Nephron progenitor cell (in vitro differentiated cells): Measurements from ENCODE around the gene SLC37A2.
A peak's percentile ranks its signal among the peaks of the same experiment; 100 is the strongest.

ENCODE experiments used
- DNase-seq: peaks from one replicate; pipeline ENCODE4 v3.0.0; 2021
- H3K27ac Mint-ChIP-seq: 2 replicates; pipeline ENCODE4 v1.8.0; 2021; ENCODE audit warnings: mild to moderate bottlenecking, moderate library complexity, mixed read lengths
- H3K27me3 Mint-ChIP-seq: 2 replicates; pipeline ENCODE4 v1.8.0; 2021; ENCODE audit warnings: mild to moderate bottlenecking, low read depth, mixed read lengths; ENCODE audit not compliant: poor library complexity
- H3K36me3 Mint-ChIP-seq: 2 replicates; pipeline ENCODE4 v1.8.0; 2021; ENCODE audit warnings: low read depth, mixed read lengths
- H3K4me1 Mint-ChIP-seq: 2 replicates; pipeline ENCODE4 v1.8.0; 2021; ENCODE audit warnings: mixed read lengths
- H3K4me3 Mint-ChIP-seq: 2 replicates; pipeline ENCODE4 v1.8.0; 2021; ENCODE audit warnings: mild to moderate bottlenecking, moderate library complexity, mixed read lengths
- H3K9me3 Mint-ChIP-seq: 2 replicates; pipeline ENCODE4 v1.8.0; 2021; ENCODE audit warnings: mild to moderate bottlenecking, moderate library complexity, mixed read lengths
- TF ChIP-seq, protein P1 (sequence below): fragments of 200-600 bp; sonication (generic); IDR thresholded peaks from 2 replicates; pipeline ENCODE4 v1.5.0; 2021; ENCODE audit warnings: antibody characterized with exemption

Gene SLC37A2

GRCh38 chr11:125056931-125057692 is 6.0 kb upstream of the SLC37A2 start:
- TF ChIP-seq, protein P1, sequence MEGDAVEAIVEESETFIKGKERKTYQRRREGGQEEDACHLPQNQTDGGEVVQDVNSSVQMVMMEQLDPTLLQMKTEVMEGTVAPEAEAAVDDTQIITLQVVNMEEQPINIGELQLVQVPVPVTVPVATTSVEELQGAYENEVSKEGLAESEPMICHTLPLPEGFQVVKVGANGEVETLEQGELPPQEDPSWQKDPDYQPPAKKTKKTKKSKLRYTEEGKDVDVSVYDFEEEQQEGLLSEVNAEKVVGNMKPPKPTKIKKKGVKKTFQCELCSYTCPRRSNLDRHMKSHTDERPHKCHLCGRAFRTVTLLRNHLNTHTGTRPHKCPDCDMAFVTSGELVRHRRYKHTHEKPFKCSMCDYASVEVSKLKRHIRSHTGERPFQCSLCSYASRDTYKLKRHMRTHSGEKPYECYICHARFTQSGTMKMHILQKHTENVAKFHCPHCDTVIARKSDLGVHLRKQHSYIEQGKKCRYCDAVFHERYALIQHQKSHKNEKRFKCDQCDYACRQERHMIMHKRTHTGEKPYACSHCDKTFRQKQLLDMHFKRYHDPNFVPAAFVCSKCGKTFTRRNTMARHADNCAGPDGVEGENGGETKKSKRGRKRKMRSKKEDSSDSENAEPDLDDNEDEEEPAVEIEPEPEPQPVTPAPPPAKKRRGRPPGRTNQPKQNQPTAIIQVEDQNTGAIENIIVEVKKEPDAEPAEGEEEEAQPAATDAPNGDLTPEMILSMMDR = no peak
- no peak for DNase-seq
- no peak overlapping the region for H3K4me3 Mint-ChIP-seq
- no peaks in the 10 kb centered on the region for H3K9me3 Mint-ChIP-seq
- no peak overlapping the region for H3K27ac Mint-ChIP-seq
- H3K4me1 Mint-ChIP-seq = no peaks in the 10 kb centered on the region
- no peaks in the 10 kb centered on the region for H3K36me3 Mint-ChIP-seq
- peaks cover 46% of the 10 kb centered on the region for H3K27me3 Mint-ChIP-seq

DNA sequence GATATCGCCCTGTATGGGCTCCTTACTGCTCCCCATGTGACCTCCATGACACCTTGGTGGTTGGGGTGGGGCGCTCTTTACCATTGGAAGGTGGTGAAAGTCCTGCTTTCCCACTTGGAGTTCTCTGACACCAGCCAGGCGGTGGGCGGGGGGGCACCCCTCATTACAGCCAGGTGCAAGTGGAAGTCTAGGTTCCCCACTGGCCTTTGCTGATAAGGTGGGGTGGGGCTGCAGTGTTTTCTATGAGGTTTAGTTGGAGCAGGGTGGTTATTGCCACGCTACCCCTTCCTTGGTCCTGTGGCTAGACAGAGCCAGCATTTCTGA is 5.5 kb upstream of the SLC37A2 start:
- H3K27ac Mint-ChIP-seq = no peak overlapping the region
- TF ChIP-seq, protein P1 = no peak

GRCh38 chr11:125061281-125061680 is 1.8 kb upstream of the SLC37A2 start:
- no peaks in the 10 kb centered on the region for H3K9me3 Mint-ChIP-seq
- peaks cover 75% of the 10 kb centered on the region for H3K27me3 Mint-ChIP-seq
- no peaks in the 10 kb centered on the region for H3K36me3 Mint-ChIP-seq
- DNase-seq = no peak
- H3K4me1 Mint-ChIP-seq = peaks cover 5% of the 10 kb centered on the region
- TF ChIP-seq, protein P1 = no peak
- H3K4me3 Mint-ChIP-seq = no peak overlapping the region
- no peak overlapping the region for H3K27ac Mint-ChIP-seq

More for the DNA sequence above, 5.5 kb upstream of the SLC37A2 start:
- Mint-ChIP-seq H3K9me3 (no peaks in the 10 kb centered on the region), H3K27me3 (peaks cover 52% of the 10 kb centered on the region), H3K36me3 (no peaks in the 10 kb centered on the region), H3K4me1 (no peaks in the 10 kb centered on the region), H3K4me3 (no peak overlapping the region)
- DNase-seq = no peak

- Mint-ChIP-seq H3K4me1 (peaks cover 5% of the 10 kb centered on the region), H3K36me3 (no peaks in the 10 kb centered on the region), H3K27me3 (peaks cover 80% of the 10 kb centered on the region), H3K9me3 (no peaks in the 10 kb centered on the region), H3K4me3 (peak overlapping the region; percentile 84), H3K27ac (no peak overlapping the region)
- TF ChIP-seq, protein P1 = no peak
- DNase-seq = no peak
Measured at GRCh38 chr11:125062218-125062930, 731 bp upstream of the SLC37A2 start.

- peaks cover 77% of the 10 kb centered on the region for H3K27me3 Mint-ChIP-seq
- TF ChIP-seq, protein P1 = no peak
- H3K36me3 Mint-ChIP-seq = no peaks in the 10 kb centered on the region
- H3K9me3 Mint-ChIP-seq = no peaks in the 10 kb centered on the region
- peak overlapping the region; percentile 84 for H3K4me3 Mint-ChIP-seq
- H3K27ac Mint-ChIP-seq = no peak overlapping the region
- H3K4me1 Mint-ChIP-seq = peaks cover 5% of the 10 kb centered on the region
- DNase-seq = peak; percentile 32
Measured at GRCh38 chr11:125063429-125064043, 431 bp downstream of the SLC37A2 start.
